Brain pericyte (primary cell): Measurements from ENCODE around the gene CSNK1D.

ENCODE experiments used
- DNase-seq: peaks from one replicate; pipeline ENCODE4 v3.0.0-alpha.2; 2012; ENCODE audit warnings: low read depth, low spot score

CSNK1D gene

GRCh38 chr17:82228842-82229697 lies 44.4 kb downstream of the CSNK1D start, which contains the start of gene SLC16A3:
SLC16A3 (plus strand) TSS chr17:82229042; CDS start chr17:82236009, 6,967 bp downstream.
- DNase-seq, result no peak

- DNase-seq, result no peak
Measured at GRCh38 chr17:82228278-82228841, 45.1 kb downstream of the CSNK1D start.

GRCh38 chr17:82227629-82228277 lies 45.7 kb downstream of the CSNK1D start:
- DNase-seq, result no peak

- DNase-seq, result no peak
Measured at GRCh38 chr17:82226809-82227628, 46.5 kb downstream of the CSNK1D start.

- no peak for DNase-seq
Measured at GRCh38 chr17:82226146-82226808, 47.2 kb downstream of the CSNK1D start.

- no peak for DNase-seq
Measured at GRCh38 chr17:82225368-82226029, 48.0 kb downstream of the CSNK1D start.

GRCh38 chr17:82224666-82225065 lies 48.8 kb downstream of the CSNK1D start:
- no peak for DNase-seq

- DNase-seq, result no peak
Measured at GRCh38 chr17:82223517-82223916, 50.0 kb downstream of the CSNK1D start.

- DNase-seq, result no peak
Measured at GRCh38 chr17:82222816-82223215, 50.7 kb downstream of the CSNK1D start.

- DNase-seq, result no peak
Measured at GRCh38 chr17:82221341-82221902, 52.1 kb downstream of the CSNK1D start.

GRCh38 chr17:82219753-82220709 lies 53.5 kb downstream of the CSNK1D start:
- no peak for DNase-seq

GRCh38 chr17:82219083-82219482 lies 54.4 kb downstream of the CSNK1D start:
- no peak for DNase-seq

GRCh38 chr17:82218349-82219075 lies 55.0 kb downstream of the CSNK1D start:
- no peak for DNase-seq

GRCh38 chr17:82217530-82218204 lies 55.8 kb downstream of the CSNK1D start:
- no peak for DNase-seq

- no peak for DNase-seq
Measured at GRCh38 chr17:82217120-82217529, 56.4 kb downstream of the CSNK1D start.

GRCh38 chr17:82216301-82217119 lies 57.0 kb downstream of the CSNK1D start:
- DNase-seq, result no peak

GRCh38 chr17:82215972-82216300 lies 57.6 kb downstream of the CSNK1D start:
- DNase-seq, result no peak
